ENCODE results near the gene PSMD4.
"Not testable (repeated sequence)": the region's sequence is repeated elsewhere in the genome, so short reads cannot be mapped to it uniquely, and the experiment has no call there.

PSMD4 gene

GRCh38 chr1:151275341-151275740 is 20.8 kb downstream of the PSMD4 start:
- DNase-seq = not testable (repeated sequence)

GRCh38 chr1:151277249-151277648 is 22.7 kb downstream of the PSMD4 start:
- DNase-seq = no peak

- DNase-seq = peak; percentile 99
Measured at GRCh38 chr1:151281225-151281968, 26.9 kb downstream of the PSMD4 start.

GRCh38 chr1:151281969-151282882 is 27.7 kb downstream of the PSMD4 start, which contains the start of gene ZNF687:
ZNF687 (plus strand) TSS chr1:151282299; CDS start chr1:151286292, 3,993 bp downstream.
- peak; percentile 100 for DNase-seq

GRCh38 chr1:151282883-151283725 is 28.6 kb downstream of the PSMD4 start:
- peak; percentile 16 for DNase-seq

- no peak for DNase-seq
Measured at GRCh38 chr1:151284013-151284577, 29.6 kb downstream of the PSMD4 start.

GRCh38 chr1:151286619-151287340 is 32.2 kb downstream of the PSMD4 start:
- no peak for DNase-seq

GRCh38 chr1:151287341-151287699 is 32.8 kb downstream of the PSMD4 start:
- no peak for DNase-seq

GRCh38 chr1:151287767-151288500 is 33.4 kb downstream of the PSMD4 start:
- DNase-seq = no peak

GRCh38 chr1:151288502-151288901 is 34.0 kb downstream of the PSMD4 start:
- DNase-seq = no peak

GRCh38 chr1:151289080-151289935 is 34.8 kb downstream of the PSMD4 start:
- no peak for DNase-seq

GRCh38 chr1:151289991-151290708 is 35.6 kb downstream of the PSMD4 start:
- no peak for DNase-seq

GRCh38 chr1:151290709-151291303 is 36.3 kb downstream of the PSMD4 start:
- DNase-seq = no peak

- no peak for DNase-seq
Measured at GRCh38 chr1:151292207-151293030, 37.9 kb downstream of the PSMD4 start.

GRCh38 chr1:151293093-151293492 is 38.6 kb downstream of the PSMD4 start:
- DNase-seq = no peak

- no peak for DNase-seq
Measured at GRCh38 chr1:151294742-151295462, 40.4 kb downstream of the PSMD4 start.

GRCh38 chr1:151309811-151310323 is 55.3 kb downstream of the PSMD4 start:
- no peak for DNase-seq
